K562 (cell line): ENCODE measurements around the gene ZNF264. TPM values are rescaled to one million over a fixed set of nuclear protein-coding genes. Genes with fewer than 3 reads are reported as not detected.

ENCODE experiments used
- ARID4B ChIP-seq: sonication (generic); formaldehyde crosslinking; IDR thresholded peaks from 2 replicates; pipeline ENCODE4 v1.8.0; 2022; ENCODE audit warnings: mild to moderate bottlenecking, missing genetic modification reagents
- CBFA2T3 ChIP-seq: fragments of 450-650 bp; IDR thresholded peaks from 2 replicates; pipeline ENCODE4 v1.6.1; 2017
- FOXJ2 ChIP-seq: fragments of 200-800 bp; sonication (Bioruptor generic); IDR thresholded peaks from 2 replicates; pipeline ENCODE4 v1.6.1; 2016; ENCODE audit warnings: missing genetic modification characterization, missing compliant biosample characterization
- HEY1 ChIP-seq: fragments of 250-450 bp; sonication (Bioruptor Pico); IDR thresholded peaks from 2 replicates; pipeline ENCODE4 v1.5.0; 2020; ENCODE audit warnings: mild to moderate bottlenecking, moderate library complexity, borderline replicate concordance
- KAT8 ChIP-seq: fragments of 450-650 bp; IDR thresholded peaks from 2 replicates; pipeline ENCODE4 v1.6.1; 2016; ENCODE audit warnings: low read depth, mild to moderate bottlenecking
- KDM2B ChIP-seq: fragments of 250-450 bp; sonication (Bioruptor Pico); IDR thresholded peaks from 2 replicates; pipeline ENCODE4 v1.8.0; 2021; ENCODE audit warnings: mild to moderate bottlenecking, moderate library complexity
- LARP7 ChIP-seq: fragments of 450-650 bp; IDR thresholded peaks from 2 replicates; pipeline ENCODE4 v1.6.1; 2016
- MITF ChIP-seq: IDR thresholded peaks from 2 replicates; pipeline ENCODE4 v1.6.1; 2014; ENCODE audit warnings: antibody characterized with exemption
- MXI1 ChIP-seq: IDR thresholded peaks from 2 replicates; pipeline ENCODE4 v1.6.1; 2011; ENCODE audit warnings: low read depth, mild to moderate bottlenecking, improper control_type of control experiment, low read length
- NFE2L1 ChIP-seq: fragments of 450-650 bp; IDR thresholded peaks from 2 replicates; pipeline ENCODE4 v1.6.1; 2016; ENCODE audit warnings: missing genetic modification characterization, low read depth, mild to moderate bottlenecking, missing compliant biosample characterization, moderate library complexity, borderline replicate concordance
- PREB ChIP-seq: sonication (generic); formaldehyde crosslinking; IDR thresholded peaks from 2 replicates; pipeline ENCODE4 v1.8.1; 2023; ENCODE audit warnings: mild to moderate bottlenecking, missing genetic modification reagents
- PYGO2 ChIP-seq: fragments of 450-650 bp; IDR thresholded peaks from 2 replicates; pipeline ENCODE4 v1.6.1; 2016; ENCODE audit warnings: mild to moderate bottlenecking, missing genetic modification characterization, moderate library complexity, missing compliant biosample characterization
- SETDB1 ChIP-seq: IDR thresholded peaks from one replicate; pipeline ENCODE4 v1.6.1; 2012; ENCODE audit warnings: low read length, control low read depth, inconsistent platforms
- SMC3 ChIP-seq: conservative IDR thresholded peaks from 2 replicates; pipeline ENCODE4 v1.6.1; 2011; ENCODE audit warnings: low read depth, low read length, improper control_type of control experiment; ENCODE audit not compliant: insufficient read depth
- THAP7 ChIP-seq: fragments of 250-450 bp; sonication (Bioruptor Pico); IDR thresholded peaks from 2 replicates; pipeline ENCODE4 v1.5.0; 2021
- ZNF239 ChIP-seq: fragments of 250-450 bp; sonication (Bioruptor Pico); IDR thresholded peaks from 2 replicates; pipeline ENCODE4 v1.4.0; 2020; ENCODE audit warnings: mild to moderate bottlenecking
- ZNF57 ChIP-seq: fragments of 450-650 bp; formaldehyde crosslinking; IDR thresholded peaks from 2 replicates; pipeline ENCODE4 v1.4.0; 2020; ENCODE audit warnings: mild to moderate bottlenecking, moderate library complexity
- ZNF77 ChIP-seq: fragments of 250-450 bp; sonication (Bioruptor Pico); IDR thresholded peaks from 2 replicates; pipeline ENCODE4 v1.5.0; 2020
- polyA plus RNA-seq, 8 experiments: library from polyadenylated mRNA; depleted of rRNA in 4 of 8; stranded (reverse) in 5 of 8; unstranded in 3 of 8; fragments of >200 nt; fragmentation: Nextera tagmentation in 2 of 8; fragmentation: Illumina TruSeq in 1 of 8; extraction: Ambion mirVana in 2 of 8; extraction: Trizol in 1 of 8; gene quantifications; 2 replicates each; pipeline versions ENCODE4 v1.2.1 to v1.2.3, GENCODE V29; 2011 to 2014; ENCODE audit warnings: inconsistent platforms in 1 of 8, missing spikeins in 1 of 8
- total RNA-seq, 7 experiments: library from RNA; depleted of rRNA in 6 of 7; stranded (reverse); fragments of >200 nt in 6 of 7; fragmentation: Illumina TruSeq in 2 of 7; extraction: Trizol in 2 of 7; gene quantifications; 2 replicates each; pipeline versions ENCODE4 v1.2.1 to v1.2.3, GENCODE V29; 2011 to 2021; ENCODE audit warnings: low replicate concordance in 1 of 7
- TF ChIP-seq, protein P1 (sequence below): sonication (generic); formaldehyde crosslinking; IDR thresholded peaks from 2 replicates; pipeline ENCODE4 v1.8.1; 2023; ENCODE audit warnings: mild to moderate bottlenecking, missing genetic modification reagents

Gene ZNF264
- total and polyA plus RNA-seq, 9 of the 15 experiments (the other 6 are each of a cell fraction or from before 2014, with no cell fraction given) = 0.08 to 7.9 (median 1.3) TPM

DNA sequence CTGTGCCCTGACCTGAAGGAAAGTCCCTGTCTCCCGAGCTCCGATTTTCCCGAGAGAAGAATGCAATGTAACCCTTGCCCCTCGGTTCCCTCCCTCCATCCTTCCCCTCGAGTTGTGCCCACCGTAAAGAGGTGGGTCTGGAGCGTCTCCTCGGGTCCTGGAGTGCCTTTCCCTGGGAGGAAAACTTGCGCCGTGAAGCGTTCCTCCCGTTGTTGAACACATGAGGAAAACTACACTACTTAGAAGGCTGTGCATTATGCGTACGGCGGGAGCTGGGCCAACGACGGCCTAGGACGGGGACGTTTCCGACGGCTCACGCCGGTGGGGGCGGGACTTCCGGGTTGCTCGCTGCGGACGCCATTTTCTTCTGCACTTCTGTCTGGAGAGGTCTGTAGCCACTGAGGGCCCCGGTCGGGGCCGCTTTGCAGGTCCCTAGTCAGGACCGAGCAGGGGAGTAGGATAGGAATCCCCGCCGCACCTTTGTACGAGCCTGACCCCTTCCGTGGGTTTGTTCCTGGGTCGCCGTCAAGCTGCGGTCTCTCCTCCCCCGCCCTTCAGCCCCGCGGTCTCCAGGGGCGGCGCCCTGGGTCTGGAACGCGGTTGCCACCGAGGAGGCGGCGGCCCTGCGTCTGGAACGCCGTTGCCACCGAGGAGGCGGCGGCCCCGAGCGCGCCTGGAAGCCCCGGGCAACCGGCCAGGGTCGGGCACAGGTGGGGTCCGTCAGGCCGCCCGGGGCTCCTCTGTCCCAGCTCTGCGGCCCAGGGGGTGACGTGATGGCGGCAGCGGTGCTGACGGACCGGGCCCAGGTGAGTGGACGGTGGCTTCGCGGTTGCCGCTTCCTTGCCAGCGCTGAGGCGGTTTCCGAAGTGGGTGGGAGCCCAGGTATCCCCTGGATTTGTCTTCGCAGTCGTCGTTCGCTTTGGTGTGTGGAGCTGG is at the start of gene ZNF264 (continued):
- TF ChIP-seq HEY1 (CRISPR knock-in tag) = no peak
- no peak for TF ChIP-seq MXI1
- no peak for TF ChIP-seq MITF
- no peak for TF ChIP-seq CBFA2T3
- no peak for TF ChIP-seq LARP7
- no peak for TF ChIP-seq NFE2L1
- no peak for TF ChIP-seq FOXJ2 (tag)
- no peak for TF ChIP-seq SETDB1
- no peak for TF ChIP-seq PYGO2 (tag)
- TF ChIP-seq ZNF57 (CRISPR knock-in tag) = no peak
- TF ChIP-seq THAP7 (CRISPR knock-in tag) = no peak
- TF ChIP-seq ARID4B (CRISPR knock-in tag) = no peak
- no peak for TF ChIP-seq ZNF239
- TF ChIP-seq ZNF77 (CRISPR knock-in tag) = no peak
- TF ChIP-seq, protein P1, sequence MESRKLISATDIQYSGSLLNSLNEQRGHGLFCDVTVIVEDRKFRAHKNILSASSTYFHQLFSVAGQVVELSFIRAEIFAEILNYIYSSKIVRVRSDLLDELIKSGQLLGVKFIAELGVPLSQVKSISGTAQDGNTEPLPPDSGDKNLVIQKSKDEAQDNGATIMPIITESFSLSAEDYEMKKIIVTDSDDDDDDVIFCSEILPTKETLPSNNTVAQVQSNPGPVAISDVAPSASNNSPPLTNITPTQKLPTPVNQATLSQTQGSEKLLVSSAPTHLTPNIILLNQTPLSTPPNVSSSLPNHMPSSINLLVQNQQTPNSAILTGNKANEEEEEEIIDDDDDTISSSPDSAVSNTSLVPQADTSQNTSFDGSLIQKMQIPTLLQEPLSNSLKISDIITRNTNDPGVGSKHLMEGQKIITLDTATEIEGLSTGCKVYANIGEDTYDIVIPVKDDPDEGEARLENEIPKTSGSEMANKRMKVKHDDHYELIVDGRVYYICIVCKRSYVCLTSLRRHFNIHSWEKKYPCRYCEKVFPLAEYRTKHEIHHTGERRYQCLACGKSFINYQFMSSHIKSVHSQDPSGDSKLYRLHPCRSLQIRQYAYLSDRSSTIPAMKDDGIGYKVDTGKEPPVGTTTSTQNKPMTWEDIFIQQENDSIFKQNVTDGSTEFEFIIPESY = no peak
- no peak for TF ChIP-seq KAT8
- no peak for TF ChIP-seq PREB (CRISPR knock-in tag)
- TF ChIP-seq KDM2B = no peak
- TF ChIP-seq SMC3 = no peak
